HK-2 (cell line): ENCODE data around the gene ACOT6.
A peak's percentile ranks its signal among the peaks of the same experiment; 100 is the strongest.
"Not testable (repeated sequence)": the region's sequence is repeated elsewhere in the genome, so short reads cannot be mapped to it uniquely, and the experiment has no call there.

Experiments
- DNase-seq: peaks from one replicate; pipeline ENCODE4 v3.0.0-alpha.2; 2018; ENCODE audit not compliant: unreplicated experiment

The ACOT6 gene

DNA sequence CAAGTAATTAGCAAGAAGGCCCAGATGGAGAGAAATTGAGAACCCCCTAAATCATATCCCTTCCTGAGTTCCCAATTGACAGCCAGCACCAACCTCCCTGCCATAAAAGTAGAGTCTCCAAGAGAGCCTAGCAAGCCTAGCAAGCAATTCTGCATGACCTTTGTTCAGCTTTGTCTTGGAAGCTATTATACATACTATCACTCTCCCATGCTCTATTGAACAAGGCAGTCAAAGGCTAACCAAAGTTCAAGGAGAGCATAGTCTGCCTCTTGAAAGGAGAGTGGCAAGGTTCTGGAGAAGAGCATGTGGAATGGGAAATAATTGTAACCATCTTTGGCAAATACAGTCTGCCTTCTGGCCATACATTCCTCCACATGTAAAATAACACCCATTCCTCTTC, 12.8 kb upstream of the ACOT6 start:
- DNase-seq = no peak

DNA sequence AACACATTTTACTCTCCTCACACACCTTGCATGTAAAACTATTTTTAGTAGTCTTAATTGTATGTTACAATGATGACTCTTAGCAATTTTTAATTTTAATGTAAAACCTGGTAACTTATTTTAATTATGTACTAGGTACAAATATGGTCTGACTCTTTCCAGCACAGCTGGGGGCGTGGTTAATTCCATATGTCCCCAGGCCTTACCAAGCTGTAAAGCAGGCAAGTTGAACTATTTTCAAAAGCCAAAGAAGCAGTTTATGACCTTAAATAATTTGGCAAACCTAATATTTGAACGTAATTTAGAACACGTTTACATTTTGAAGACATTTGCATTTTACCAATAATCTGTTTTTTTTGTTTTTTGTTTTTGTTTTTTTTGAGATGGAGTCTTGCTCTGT, 9.3 kb upstream of the ACOT6 start:
- DNase-seq = no peak

DNA sequence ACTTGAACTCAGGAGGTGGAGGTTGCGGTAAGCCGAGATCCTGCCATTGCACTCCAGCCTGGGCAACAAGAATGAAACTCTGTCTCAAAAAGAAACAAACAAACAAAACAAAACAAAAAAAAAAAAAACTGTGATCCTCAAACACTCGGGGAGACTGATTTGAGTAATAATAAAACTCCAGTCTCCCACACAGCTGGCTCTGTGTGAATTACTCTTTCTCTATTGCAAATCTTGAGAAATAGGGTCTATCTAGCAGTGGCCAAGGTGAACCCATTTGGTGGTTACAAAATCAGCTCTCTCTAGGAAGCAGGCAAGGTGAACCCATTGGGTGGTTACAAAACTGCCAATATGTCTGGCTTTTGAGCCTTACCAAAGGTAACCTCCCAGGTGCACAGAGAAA, 6.0 kb upstream of the ACOT6 start:
- no peak for DNase-seq

DNA sequence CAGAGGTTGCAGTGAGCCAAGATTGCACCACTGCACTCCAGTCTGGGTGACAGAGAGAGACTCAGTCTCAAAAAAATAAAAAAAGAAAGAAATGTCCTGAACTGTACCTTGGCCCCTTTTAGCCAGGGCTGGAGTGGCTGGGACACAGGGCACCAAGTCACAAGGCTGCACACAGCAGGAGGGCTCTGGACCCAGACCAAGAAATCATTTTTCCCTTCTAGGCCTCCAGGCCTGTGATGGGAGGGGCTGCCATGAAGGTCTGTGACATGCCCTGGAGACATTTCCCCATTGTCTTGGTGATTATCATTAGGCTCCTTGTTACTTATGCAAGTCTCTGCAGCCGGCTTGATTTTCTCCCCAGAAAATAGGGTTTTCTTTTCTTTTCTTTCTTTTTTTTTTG, 5.1 kb upstream of the ACOT6 start:
- no peak for DNase-seq

DNA sequence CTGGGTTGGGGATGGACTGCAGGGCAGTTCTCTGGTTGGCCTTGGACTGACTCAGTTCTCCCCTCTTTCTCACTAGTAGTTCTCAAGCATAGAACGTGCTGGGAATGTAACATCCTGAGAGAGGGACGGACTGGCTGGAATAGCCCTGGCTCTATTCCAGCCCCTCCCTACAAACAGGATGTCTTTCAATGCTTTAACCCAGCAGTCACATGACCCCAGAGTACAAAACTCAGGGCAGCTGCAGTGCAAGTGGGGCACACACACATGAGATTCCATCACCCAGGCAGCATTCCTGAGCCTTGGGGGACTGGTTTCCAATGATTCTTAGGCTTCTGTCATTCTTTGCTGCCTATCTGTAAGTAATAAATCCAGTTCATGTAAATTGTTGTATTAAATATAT, 1.6 kb upstream of the ACOT6 start:
- DNase-seq = peak; percentile 26

DNA sequence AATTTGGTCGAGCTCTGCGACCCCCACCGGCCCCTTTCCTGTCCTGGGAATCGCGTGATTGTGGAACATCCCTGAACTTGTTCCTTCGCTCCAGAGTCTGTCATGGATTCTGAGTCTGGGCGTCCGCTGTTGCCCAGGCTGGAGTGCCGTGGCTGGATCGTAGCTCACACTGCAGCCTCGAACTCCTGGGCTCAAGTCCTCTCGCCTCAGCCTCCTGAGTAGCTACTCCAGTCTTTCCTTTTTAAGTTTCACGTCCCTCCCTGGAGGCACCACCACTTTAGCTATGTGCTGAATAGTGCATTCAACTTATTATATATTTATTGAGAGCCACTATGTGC, 698 bp downstream of the ACOT6 start:
- no peak for DNase-seq

DNA sequence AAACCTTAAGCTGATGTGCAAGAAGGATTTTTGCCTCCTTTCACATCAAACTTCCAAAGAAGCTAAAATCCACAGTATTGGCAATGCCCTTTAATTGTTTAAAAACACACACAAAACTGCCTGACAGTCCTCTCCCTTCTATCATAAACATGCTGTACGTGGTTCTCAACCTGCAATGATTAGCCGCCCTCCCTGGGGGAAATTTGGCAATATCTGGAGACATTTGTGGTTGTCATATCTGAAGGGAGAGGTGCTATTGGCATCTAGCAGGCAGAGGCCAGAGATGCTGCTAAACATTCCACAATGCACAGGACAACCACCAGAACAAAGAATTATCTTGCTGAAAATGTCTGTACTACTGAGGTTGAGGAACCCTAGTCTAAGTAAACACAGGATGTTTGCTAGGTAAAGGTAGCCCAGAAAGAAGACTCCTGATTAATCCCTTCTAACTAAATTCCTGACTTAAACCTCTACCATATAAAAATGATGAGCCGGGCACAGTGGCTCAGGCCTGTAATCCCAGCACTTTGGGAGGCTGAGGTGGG, 1.2 kb downstream of the ACOT6 start:
- no peak for DNase-seq

DNA sequence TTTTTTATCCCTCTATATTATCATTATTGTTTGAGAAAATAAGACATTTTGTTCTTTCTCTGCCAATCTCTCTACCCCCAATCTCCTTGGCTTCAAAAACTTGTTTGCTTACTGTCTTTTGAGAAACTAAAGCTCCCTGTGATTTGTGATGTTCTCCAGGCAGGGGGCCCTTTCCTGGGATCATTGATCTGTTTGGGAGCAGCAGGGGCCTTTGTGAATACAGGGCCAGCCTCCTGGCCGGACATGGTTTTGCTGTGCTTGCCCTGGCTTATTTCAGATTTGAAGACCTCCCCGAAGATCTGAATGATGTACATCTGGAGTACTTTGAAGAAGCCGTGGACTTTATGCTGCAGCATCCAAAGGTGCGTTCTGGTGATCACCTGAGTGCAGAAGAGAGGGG, 4.5 kb downstream of the ACOT6 start:
- DNase-seq = no peak

DNA sequence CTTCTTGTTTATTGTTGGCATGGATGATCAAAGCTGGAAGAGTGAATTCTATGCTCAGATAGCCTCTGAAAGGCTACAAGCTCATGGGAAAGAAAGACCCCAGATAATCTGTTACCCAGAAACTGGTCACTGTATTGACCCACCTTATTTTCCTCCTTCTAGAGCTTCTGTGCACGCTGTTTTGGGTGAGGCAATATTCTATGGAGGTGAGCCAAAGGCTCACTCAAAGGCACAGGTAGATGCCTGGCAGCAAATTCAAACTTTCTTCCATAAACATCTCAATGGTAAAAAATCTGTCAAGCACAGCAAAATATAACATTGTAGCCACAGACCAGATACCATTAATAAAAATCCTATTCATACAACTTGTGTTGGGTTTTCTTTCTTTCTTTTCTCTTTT, 7.2 kb downstream of the ACOT6 start:
- DNase-seq = no peak

DNA sequence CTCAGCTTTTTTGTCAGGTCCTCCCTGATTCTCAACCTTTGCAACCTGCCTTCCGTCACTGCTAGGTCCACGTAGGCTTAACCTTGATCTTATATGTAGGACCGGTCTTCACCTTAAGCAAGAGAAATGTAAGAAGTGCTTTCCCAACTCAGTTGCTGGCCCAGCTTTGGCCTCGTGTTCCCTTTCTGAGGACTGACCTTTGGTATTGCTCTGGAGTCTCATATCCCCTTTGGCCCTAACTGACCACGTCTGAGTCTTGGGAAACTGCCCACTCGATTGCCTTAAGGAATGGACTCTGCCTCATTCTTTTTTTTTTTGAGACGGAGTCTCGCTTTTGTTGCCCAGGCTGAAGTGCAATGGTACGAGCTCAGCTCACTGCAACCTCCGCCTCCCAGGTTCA, 8.0 kb downstream of the ACOT6 start:
- no peak for DNase-seq

DNA sequence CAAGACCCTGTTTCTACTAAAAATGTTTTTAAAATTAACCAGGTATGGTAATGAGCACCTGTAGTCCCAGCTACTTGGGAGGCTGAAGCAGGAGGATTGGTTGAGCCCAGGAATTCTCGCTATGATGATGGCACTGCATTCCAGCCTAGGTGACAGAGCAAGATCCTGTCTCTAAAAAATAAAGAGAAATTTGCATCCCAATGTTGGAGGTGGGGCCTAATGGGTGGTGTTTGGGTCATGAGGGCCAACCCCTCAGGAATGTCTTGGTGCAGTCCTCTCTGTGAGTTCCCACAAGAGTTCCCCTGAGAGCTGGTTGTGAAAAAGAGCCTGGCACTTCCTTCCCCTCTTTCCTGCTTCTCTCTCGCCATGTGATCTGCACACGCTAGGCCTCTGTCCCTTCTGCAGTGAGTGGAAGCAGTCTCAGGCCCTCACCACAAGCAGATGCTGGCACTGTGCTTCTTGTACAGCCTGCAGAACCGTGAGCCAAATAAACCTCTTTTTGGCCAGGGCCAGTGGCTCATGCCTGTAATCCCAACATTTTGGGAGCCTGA, 11.3 kb downstream of the ACOT6 start:
- no peak for DNase-seq

DNA sequence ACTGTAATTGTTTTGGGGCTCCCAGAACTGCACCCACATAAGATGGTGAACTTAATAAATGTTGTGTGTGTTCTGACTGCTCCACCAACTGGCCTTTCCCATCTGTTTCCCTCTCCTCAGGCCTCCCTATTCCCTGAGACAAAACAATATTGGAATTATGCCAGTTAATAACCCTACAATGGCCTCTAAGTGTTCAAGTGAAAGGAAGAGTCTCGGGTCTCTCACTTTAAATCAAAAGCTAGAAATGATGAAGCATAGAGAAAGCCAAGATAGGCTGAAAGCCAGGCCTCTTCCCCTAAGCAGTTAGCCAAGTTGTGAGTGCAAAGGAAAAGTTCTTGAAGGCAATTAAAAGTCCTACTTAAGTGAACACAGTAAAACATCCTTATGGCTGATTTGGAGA, 13.4 kb downstream of the ACOT6 start:
- DNase-seq = no peak

DNA sequence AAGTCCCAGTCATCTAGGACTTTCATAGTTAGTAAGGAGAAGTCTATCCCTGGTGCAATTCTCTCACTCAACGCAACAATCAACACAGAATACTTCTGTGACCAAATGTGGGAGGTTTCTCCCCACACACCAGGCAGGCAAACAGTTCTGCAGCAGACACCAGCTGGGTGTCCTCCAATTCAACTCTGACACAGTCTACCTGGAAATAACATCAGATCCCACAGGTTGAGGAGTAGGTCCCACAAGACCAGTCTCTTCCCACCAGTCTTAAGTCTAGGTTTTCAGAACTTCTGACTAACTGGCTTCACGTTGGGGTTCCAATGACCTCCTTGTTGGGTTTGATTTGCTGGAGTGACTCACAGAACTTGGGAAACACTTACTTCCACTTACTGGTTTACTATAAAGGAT, 14.8 kb downstream of the ACOT6 start:
- DNase-seq = no peak

DNA sequence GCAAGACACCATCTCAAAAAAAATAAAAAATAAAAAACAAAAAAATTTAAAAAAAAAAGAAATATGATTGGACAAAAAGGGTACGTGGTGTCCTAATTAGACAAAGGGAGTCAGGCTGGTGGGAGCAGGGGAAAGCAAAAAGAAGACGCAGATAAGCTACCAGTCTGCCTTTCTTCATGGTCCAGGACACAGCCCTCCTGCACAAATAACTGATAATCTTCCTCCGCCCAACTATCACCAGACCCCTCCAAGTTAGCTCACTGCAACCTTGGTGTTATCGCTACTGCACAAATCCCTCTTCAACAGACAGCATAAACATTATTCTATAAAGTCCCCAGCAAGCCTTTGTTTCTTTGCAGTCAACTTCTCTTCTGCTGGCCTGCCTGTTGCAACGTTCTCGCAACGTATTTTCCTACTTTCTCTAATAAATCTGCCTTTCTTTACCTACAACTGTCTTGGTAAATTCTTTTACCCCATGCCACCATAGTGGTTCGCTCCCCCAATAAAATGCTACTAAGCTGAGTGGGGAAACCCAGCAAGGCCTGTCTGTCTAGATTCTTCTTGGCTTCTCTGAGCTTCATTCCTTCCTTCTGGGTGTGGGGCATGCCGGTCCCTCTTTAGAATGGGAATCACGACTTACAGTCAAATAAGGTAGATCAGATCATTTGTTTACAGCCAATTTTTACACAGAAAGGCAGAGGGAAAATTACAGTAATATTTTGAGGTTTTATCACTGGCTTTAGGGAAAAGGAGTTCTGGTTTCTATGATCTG, 17.9 kb downstream of the ACOT6 start:
- DNase-seq = no peak

DNA sequence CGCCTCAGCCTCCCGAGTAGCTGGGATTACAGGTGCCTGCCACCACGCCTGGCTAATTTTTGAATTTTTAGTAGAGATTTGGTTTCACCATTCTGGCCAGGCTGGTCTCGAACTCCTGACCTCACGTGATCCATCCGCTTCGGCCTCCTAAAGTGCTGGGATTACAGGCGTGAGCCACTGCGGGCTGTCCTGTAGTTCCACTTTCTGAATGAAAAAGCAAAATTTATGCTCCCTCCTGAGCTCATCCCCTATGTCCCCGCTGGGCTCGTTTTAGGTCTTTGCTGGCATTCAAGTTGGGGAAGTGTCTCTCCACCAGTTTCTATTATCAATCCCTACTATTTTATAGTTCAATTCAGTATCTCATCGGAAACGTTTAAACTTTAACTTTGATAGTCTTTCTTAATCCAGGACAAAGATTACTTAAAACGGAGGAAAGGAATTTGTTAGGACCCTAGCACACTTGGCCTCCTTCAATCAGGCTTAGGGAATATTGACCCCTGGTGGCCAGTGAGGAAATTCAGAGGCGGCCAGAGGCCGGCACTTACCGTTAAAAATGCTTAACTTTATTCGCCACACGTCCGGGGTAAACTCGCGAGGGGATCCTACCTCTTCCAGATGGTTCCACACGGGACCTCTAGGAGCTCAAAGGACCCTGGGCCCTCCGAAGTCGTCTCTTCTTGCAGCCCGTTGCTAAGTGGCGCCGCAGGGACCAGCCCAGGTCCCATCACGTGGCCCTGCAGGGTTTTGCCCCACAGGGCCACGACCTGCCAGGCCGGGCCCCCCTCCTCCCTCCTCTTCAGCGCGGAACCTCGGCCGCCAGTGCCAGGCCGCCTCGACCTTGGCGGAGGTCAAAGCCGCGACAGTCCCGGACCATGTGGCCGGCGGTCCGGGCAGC, 21.0 kb downstream of the ACOT6 start:
- peak; percentile 72 for DNase-seq

DNA sequence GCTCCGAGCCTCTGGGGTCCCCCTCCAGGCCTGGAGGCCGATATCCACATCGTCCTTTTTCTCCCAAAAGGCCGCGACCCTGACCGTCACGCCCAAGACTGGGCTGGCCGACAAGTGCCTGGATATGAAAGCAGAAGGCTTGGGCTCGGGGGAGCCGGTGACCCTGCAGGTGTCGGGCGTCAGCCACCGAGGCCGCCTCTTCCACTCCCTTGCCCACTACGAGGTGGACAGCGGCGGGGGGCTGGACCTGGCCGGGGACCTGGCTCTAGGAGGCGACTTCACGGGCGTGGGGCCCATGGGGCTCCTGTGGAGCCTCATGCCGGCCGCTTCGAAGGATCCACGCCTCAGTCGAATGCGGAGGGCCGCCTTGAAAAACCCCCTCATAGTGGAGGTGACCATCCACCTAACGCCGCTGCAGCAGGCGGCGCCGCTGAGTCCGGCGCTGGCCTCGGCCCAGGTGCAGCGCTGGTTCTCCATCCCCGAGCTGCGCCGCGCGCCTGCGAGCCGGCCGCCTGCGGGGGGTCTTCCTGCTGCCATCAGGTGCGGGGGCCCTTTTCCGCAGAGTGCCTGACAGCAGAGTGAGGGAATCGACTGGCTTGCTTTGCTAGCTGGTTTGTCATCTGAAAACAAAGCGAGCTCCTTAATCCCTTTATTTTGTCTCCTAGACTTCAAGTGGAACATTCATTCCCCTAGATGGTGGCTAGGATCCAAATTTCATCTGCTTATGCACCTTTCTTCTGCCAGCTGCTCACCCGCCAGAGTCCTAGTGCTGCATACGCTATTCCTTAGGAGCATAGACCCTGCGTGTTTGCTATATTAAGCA, 21.9 kb downstream of the ACOT6 start:
- DNase-seq = peak; percentile 64

DNA sequence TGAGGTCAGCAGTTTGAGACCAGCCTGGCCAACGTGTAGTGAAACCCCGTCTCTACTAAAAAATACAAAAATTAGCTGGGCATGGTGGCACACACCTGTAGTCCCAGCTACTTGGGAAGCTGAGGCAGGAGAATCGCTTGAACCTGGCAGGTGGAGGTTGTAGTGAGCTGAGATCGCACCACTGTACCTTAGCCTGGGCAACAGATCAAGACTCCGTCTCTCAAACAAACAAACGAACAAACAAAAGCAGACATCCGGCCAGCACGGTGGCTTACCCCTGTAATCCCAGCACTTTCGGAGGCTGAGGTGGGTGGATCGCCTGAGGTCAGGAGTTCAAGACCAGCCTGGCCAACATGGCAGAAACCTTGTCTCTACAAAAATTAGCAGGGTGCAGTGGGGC, 24.0 kb downstream of the ACOT6 start:
- not testable (repeated sequence) for DNase-seq

DNA sequence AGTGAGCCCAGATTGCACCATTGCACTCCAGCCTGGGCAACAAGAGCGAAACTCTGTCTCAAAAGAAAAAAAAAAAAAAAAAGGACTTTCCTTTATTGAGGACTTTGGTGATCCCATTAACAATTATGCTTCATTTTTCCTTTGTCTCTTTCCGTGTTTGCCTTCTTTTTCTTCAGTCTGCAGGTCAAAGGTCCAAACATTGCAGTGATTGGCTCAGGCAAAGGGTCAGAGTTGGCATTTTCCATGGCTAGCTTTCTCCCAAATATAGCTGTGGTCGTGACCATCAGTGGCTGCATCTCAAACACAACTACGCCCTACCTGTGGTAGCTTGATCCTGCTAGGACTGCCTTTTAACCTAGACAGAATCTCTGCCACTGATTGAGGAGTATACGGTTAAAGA, 25.5 kb downstream of the ACOT6 start:
- DNase-seq = no peak

DNA sequence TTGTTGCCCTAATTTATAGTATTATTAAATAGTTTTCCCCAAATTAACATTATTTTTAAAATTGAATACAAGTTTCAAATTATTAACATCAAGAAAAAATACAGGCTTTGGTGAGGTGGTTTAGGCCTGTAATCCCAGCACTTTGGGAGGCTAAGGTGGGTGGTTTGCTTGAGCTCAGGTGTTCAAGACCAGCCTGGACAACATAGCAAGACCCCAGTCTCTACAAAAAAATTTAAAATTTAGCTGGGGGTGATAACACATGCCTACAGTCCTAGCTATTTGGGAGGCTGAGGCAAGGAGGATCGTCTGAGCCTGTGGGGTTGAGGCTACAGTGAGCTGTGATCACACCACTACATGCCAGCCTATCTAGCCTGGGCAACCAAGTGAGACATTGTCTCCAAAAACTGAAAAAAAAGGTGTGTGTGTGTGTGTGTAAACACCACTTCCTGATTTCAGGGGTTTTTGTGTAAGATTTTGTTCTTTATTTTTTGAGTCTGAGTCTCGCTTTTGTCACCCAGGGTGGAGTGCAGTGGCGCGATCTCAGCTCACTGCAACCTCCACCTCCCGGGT, 28.6 kb downstream of the ACOT6 start:
- DNase-seq = no peak

DNA sequence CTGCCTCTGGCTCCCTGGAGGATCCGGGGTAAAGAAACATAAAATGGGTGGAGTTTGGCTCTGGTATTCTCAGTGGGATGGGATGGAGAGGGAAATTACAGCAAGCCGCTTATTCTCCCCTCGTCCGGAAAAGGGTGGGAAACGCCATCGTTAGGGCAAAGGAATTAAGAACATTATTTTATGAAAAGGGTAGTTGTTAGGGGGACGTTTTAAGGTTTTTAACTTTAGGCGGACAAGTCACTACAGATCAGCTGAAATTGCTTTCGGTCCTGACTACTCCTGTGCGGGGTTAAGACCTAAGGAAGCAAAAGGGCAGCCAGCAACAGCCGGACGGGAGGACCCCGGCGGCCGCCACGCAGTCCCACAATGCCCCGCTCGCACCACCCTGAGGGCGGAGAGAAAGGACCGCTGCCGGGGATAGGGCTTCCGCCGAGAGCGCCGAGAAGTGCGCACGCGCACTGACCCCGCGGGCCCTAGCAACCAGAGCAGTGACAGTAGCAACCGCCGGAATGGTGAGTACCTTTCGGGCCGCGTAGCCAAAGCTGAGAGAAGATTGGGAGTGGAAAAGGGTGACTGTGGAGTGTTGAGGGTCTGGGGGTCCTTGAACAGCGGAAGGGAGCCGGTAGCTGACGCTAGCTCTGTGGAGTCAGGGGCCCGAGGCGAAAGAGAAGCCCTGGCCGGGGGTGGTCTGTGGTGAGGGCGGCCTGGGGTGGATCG, 32.4 kb downstream of the ACOT6 start, which contains the start of gene DNAL1:
TSS of gene DNAL1 (plus strand) at position 456 of the 717 bp plus-strand sequence. CDS start at position 510, 54 bp downstream.
- DNase-seq = peak; percentile 95

DNA sequence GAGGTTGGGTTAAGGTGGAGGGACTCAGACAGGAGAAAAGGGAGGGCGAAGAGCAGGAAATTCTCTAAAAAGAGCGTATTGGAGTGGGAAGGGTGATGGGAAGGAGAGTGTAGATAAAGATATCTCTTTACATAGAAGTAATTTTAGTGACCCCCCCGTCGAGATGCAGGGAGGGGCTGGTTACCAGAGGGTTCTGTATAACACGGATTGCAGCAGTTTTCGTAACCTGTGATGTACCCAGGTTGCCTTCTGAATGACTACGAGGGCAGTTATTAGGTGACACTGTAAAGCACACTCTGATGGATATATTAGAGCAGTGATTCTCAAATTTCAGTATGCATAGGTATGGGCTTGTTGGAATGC, 32.9 kb downstream of the ACOT6 start:
- no peak for DNase-seq
